Measurements from ENCODE around the gene STAC3.

The STAC3 gene

GRCh38 chr12:57255916-57256315, 4.9 kb upstream of the STAC3 start:
- DNase-seq (ENCODE audit: low spot score) (no peak), FAIRE-seq (no peak)

DNA sequence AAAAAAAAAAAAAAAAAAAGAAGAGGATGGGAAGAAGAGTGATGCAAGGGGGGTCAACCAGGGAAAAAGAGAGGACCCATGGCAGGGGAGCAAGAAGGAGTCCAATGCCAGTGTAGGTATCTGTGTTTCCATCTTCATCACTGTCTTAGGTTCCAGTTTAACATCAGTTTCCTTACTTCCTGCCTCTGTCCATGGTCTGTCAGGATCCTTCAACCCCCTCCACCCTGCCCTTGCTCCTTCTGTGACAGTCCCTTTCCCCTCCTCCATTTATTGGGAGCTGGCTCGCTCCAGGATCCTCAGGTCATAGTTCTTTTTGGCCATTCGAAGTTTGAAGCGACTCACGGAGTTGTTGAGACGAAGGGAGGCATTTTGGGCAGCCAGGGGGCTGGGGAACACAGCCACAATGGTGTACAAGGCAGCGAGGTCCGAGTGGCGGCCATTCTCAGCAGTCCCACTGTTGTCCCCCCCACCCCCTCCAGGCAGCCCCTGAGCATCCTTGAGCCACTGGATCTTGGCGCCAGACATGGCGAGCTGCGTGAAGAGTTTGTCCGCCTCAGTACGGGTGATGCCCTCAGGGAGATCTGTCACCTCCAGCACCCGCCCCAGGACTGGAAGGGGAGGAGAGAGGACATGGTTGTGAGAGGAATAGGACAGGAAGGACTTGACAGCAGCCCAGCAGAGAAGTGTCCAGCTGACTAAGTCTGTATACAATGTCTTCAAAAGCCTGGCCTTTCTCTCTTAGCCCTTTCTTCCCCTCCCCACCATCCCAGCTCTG, 3.7 kb upstream of the STAC3 start:
- FAIRE-seq (no peak), DNase-seq (ENCODE audit: low spot score) (no peak)

DNA sequence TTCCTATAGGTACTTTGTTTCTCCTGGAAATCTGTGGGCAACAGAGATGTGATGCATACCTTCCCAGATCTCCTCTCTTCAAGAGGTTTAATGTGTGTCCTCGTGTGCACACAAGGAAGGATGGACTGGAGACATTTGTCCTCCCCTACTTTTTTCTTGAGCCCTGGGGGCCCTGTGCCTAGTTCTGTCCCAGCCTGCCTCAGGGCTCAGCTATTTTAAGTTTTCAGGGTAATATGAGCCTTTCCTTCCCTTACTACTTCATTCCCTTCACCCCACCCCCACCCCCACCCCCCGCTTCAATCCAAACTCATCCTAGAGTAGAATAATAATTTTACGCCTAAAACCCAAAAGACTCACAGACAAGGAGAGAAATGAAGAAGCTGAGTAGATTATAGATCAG, 446 bp downstream of the STAC3 start:
- FAIRE-seq (no peak), DNase-seq (ENCODE audit: low spot score) (no peak)

DNA sequence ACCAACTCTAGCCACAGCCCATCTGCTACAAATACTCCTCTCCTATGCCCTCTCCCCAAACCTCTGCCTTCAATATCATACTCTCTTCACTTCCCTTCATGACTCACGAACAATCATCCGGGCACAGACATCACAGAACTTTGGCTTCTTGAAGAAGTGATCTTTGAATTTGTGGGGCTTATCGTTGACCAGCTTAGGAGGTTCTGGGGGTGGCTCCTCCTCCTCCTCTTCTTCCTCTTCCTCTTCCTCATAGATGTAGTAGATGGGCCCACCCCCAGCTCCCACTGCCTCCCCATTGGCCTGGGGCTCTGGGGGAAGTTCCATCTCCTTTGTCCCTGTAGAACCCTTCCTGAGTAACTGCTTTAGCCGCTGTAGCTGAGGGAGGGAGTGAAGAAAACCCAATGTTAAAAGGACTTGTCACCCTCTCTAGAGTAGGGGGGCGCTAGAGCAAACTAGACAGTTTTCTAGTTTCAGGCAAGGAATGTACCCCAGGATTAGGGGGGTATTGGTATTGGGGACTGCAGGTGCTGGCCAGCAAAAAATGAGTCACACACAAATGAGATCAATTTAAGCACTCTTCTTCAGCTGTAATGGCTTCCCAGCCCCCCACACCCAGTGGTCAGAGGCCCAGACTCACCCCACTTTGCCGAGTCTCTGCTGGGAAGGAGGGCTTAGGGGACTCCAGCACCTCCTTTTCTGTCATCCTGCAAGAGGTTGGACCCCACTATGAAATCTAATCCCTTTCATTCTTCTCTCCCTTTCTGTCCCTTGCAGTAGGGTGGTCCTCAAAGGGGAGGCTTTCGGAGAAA, 1.8 kb downstream of the STAC3 start:
- DNase-seq (ENCODE audit: low spot score) (no peak), FAIRE-seq (no peak)

DNA sequence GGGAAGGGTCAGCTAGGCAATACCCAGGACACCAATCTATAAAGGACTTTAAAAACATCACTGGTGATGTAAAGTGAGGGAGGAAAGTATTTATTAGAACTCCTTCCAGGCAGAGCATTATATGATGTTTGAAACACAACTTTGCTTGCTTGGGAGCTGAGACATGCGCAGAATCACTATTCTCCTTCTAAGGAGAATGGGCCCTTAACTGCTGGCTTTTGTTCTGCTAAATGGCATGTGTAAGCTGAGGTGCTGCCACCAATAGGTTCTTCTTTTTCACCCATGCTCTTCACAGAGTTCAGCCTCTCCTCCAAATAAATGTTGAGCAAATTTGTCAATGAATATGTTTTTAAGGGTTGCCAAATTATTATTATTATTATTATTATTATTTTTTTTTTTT, 3.9 kb downstream of the STAC3 start:
- FAIRE-seq, result no peak
- no peak for DNase-seq (ENCODE audit: low spot score)

- FAIRE-seq, result no peak
- DNase-seq (ENCODE audit: low spot score), result no peak
Measured at GRCh38 chr12:57244312-57244696, 6.7 kb downstream of the STAC3 start.

- FAIRE-seq (no peak), DNase-seq (ENCODE audit: low spot score) (no peak)
Measured at GRCh38 chr12:57243521-57244311, 7.3 kb downstream of the STAC3 start.

- FAIRE-seq (no peak), DNase-seq (ENCODE audit: low spot score) (no peak)
Measured at GRCh38 chr12:57242691-57243454, 8.1 kb downstream of the STAC3 start.

DNA sequence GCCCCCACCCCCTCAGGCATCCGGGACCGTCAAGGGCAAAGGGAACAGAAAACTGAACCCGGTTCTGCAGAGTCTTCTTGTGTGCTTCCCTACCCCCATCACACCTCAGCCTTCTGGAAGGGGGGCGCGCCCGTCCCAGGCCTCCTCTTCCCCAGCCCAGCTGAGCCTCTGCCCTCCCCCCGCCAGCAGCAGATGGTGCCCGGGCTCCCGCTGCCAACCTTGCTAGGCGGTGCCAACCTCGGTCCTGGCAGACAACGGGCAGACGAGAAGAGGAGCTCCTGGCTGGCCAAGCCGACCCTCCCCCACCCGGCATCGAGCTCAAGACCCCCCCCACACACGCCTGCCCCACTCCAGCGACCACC, 8.7 kb downstream of the STAC3 start:
- FAIRE-seq, result no peak
- no peak for DNase-seq (ENCODE audit: low spot score)

GRCh38 chr12:57241402-57242310, 9.3 kb downstream of the STAC3 start:
- DNase-seq (ENCODE audit: low spot score), result no peak
- no peak for FAIRE-seq

- no peak for FAIRE-seq
Measured at GRCh38 chr12:57240926-57241401, 10.0 kb downstream of the STAC3 start.

GRCh38 chr12:57240066-57240921, 10.7 kb downstream of the STAC3 start:
- FAIRE-seq, result no peak
- no peak for DNase-seq (ENCODE audit: low spot score)

More at GRCh38 chr12:57240926-57241401, 10.0 kb downstream of the STAC3 start:
- DNase-seq (ENCODE audit: low spot score), result no peak

DNA sequence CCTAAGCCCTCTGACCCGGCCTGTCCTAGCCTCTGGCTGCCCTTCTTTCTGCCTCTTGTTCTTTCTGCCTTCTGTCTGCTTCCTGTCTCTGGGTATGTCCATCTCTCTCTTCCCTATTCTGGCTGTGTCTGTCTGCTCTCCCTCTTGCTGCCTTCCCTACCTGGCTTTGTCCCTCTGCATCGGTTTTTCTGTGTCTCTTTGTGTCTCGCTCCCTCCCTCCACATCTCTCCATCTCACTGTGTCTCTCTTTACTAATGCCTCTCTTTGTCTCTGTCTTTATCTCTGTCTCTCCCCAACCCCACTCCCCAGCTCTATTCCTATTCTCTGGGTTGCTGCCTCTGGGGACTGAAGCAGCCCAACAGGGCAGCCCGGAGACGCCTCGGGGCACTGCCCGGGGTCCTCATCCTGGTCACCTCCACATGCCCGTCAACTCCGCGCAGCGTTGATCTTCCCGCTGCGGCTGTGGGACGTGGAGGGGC, 11.4 kb downstream of the STAC3 start:
- no peak for FAIRE-seq
- DNase-seq (ENCODE audit: low spot score), result no peak

DNA sequence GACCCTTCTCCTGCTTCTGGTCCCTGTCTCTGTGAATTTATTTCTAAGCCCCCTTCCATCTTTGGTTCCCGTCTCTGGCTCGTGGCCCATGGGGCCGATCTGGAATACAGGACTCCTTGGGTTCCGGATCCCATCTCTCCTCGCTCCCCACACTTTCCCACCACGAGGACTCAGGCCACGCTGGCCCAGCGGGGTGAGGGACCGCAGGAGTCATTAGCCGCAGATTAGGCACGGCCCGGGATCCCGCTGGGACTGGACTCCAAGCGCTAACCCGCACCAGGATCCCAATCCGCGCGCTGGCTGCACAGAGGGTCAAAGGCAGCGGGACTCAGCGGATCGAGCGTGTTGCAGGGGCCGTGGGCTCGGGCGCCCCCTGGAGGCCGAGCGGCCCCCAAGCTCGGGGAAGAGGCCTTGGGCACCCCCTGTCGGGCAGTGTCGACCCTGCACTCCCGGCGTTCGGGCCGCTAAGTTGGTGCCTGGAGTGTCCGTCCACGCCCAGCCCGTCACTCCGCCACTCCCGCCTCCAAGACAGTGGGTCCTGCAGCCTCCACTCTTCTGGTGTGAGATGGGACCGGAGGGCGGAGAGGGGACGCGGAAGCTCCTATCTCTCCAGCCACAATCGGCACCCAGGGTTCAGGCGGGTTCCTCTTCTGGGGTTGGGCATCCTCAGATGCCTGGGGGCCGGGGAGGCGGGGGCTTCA, 12.0 kb downstream of the STAC3 start:
- no peak for FAIRE-seq
- peak; percentile 96 for DNase-seq (ENCODE audit: low spot score)

DNA sequence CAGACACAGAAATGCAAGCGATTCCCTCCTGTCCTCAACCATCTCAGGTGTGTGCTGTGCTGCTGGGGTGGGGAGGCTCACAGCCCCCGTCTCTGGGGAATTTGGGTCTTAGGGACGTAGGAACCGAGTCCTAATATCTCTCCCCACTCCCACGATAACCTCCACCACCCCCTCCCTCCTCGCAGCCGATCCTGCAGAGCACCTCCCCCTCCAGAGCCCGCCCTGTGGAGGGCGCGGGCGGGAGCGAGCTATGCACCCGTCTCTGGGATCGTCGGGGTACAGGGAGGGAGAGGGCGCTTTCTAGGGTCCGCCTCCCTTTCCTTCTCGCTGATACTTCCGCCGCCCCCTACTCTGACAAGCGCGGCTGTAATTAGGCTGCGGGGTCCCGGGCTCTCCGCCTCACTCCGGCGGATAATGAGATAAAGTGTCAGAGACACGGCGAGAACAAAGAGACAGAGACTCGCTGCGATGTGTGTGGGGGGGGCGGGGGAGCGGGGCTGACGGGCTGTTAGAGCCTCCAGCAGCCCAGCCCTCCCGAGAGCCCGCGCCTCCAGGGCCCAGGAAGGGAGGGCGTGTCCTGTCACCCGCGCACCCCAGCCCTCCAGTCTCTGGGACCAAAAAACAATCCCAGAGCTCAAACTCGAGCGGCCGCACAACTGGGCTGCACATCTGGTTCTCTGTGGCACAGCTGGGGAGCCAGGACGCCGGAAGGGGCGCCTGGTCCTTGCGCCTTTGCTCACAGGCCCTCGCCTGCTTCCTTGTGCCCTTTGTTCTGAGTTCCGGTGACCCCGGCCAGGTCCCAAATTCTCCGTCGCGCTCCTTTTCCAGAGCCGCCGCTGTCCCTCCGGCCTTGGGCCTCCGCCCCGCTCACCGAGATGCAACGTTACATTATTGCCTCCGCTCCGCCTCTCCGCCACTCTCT, 12.8 kb downstream of the STAC3 start:
- DNase-seq (ENCODE audit: low spot score) (no peak), FAIRE-seq (no peak)

- FAIRE-seq (no peak), DNase-seq (ENCODE audit: low spot score) (no peak)
Measured at GRCh38 chr12:57237596-57237931, 13.4 kb downstream of the STAC3 start.

- DNase-seq (ENCODE audit: low spot score), result no peak
- no peak for FAIRE-seq
Measured at GRCh38 chr12:57236925-57237595, 13.9 kb downstream of the STAC3 start.

All from urothelium cell line (cell line).